GM12878 (cell line): ENCODE measurements around the gene GRK5. TPM values are rescaled to one million over a fixed set of nuclear protein-coding genes. Genes with fewer than 3 reads are reported as not detected.

Experiments
- ATAC-seq: fragments of 200-7000 bp; cut with Tn5 transposase; 3 replicates; pipeline ENCODE4 v1.9.1; 2020; ENCODE audit warnings: mild to moderate bottlenecking, moderate library complexity
- BruUV-seq: library from RNA; stranded (reverse); fragments of 400-500 nt; replicated peaks from 2 replicates; lab custom pipeline; 2021; lab: Mats Ljungman, UMichigan
- CTCF ChIA-PET: fragments of 300-600 bp; sonication (Branson Sonifier 250); formaldehyde crosslinking; extraction: SDS; loops from one replicate; lab custom pipeline; 2021; ENCODE audit warnings: inconsistent platforms; lab: Yijun Ruan, JAX
- POLR2A ChIA-PET: fragments of 350-600 bp; formaldehyde crosslinking; extraction: SDS; loops from one replicate; lab custom pipeline; 2021; ENCODE audit warnings: inconsistent platforms; lab: Charles Lee
- RAD21 ChIA-PET: fragments of 300-600 bp; sonication (Branson Sonifier 250); formaldehyde crosslinking; loops from one replicate; lab custom pipeline; 2023; ENCODE audit warnings: antibody characterized with exemption; ENCODE audit not compliant: unreplicated experiment; lab: Charles Lee
- SMC1A ChIA-PET: fragments of 300-600 bp; sonication (Branson Sonifier 250); formaldehyde crosslinking; loops from one replicate; lab custom pipeline; 2023; ENCODE audit not compliant: unreplicated experiment, uncharacterized antibody; lab: Charles Lee
- DNase-seq: peaks from one replicate; pipeline ENCODE4 v3.0.0-alpha.2; 2011; ENCODE audit warnings: low read depth, low spot score
- FAIRE-seq: peaks from 3 replicates; lab custom pipeline; 2011; peaks lifted over from hg19 to GRCh38; lab: Jason Lieb, UNC
- H2AFZ ChIP-seq: 2 replicates; pipeline ENCODE4 v1.6.0; 2011; ENCODE audit warnings: low read depth, low read length, control low read depth; ENCODE audit not compliant: control insufficient read depth
- H3K27ac ChIP-seq: 2 replicates; pipeline ENCODE4 v1.5.1; 2011; ENCODE audit warnings: control low read depth; ENCODE audit not compliant: control insufficient read depth, insufficient read depth
- H3K27me3 ChIP-seq, 2 experiments: replicated peaks in 1 of 2; 2 replicates each; pipeline versions ENCODE4 v1.6.0 to v1.6.1; 2011; ENCODE audit warnings: low read length in 1 of 2; ENCODE audit not compliant: control insufficient read depth in 2 of 2, insufficient read depth in 2 of 2
- H3K36me3 ChIP-seq, 2 experiments: 2 replicates each; pipeline ENCODE4 v1.5.1; 2011; ENCODE audit warnings: low read length in 1 of 2; ENCODE audit not compliant: control insufficient read depth in 2 of 2, insufficient read depth in 2 of 2
- H3K4me1 ChIP-seq: 2 replicates; pipeline ENCODE4 v1.6.1; 2011; ENCODE audit warnings: mild to moderate bottlenecking, low read length, moderate library complexity, mixed read lengths; ENCODE audit not compliant: control insufficient read depth, insufficient read depth
- H3K4me2 ChIP-seq: 2 replicates; pipeline ENCODE4 v1.6.0; 2011; ENCODE audit warnings: control low read depth; ENCODE audit not compliant: control insufficient read depth, insufficient read depth
- H3K4me3 ChIP-seq: fragments of 200-600 bp; sonication (generic); 2 replicates; pipeline ENCODE4 v1.5.1; 2016
- H3K79me2 ChIP-seq: 2 replicates; pipeline ENCODE4 v1.6.0; 2011; ENCODE audit warnings: low read length; ENCODE audit not compliant: control insufficient read depth, insufficient read depth
- H3K9ac ChIP-seq: 2 replicates; pipeline ENCODE4 v1.8.0; 2011; ENCODE audit warnings: low read length, control low read depth, mixed read lengths; ENCODE audit not compliant: control insufficient read depth, insufficient read depth
- H3K9me3 ChIP-seq: replicated peaks from 3 replicates; pipeline ENCODE4 v1.5.1; 2011; ENCODE audit warnings: mild to moderate bottlenecking, low read length; ENCODE audit not compliant: control insufficient read depth, insufficient read depth
- H4K20me1 ChIP-seq: 2 replicates; pipeline ENCODE4 v1.6.0; 2011; ENCODE audit not compliant: control insufficient read depth, insufficient read depth
- ATF7 ChIP-seq: fragments of 450-650 bp; IDR thresholded peaks from 2 replicates; pipeline ENCODE4 v1.6.1; 2016; ENCODE audit warnings: low read depth, mild to moderate bottlenecking
- E2F4 ChIP-seq: IDR thresholded peaks from 2 replicates; pipeline ENCODE4 v1.6.1; 2012; ENCODE audit warnings: low read depth, low read length, improper control_type of control experiment
- GATAD2B ChIP-seq: fragments of 450-650 bp; conservative IDR thresholded peaks from 2 replicates; pipeline ENCODE4 v1.6.1; 2017; ENCODE audit warnings: low read depth, mild to moderate bottlenecking, moderate library complexity
- HDAC6 ChIP-seq: fragments of 200-600 bp; sonication (generic); IDR thresholded peaks from one replicate; pipeline ENCODE4 v1.8.0; 2017; ENCODE audit warnings: antibody characterized with exemption; ENCODE audit not compliant: unreplicated experiment
- IKZF2 ChIP-seq, 2 experiments: fragments of 450-650 bp; IDR thresholded peaks; 2 replicates each; pipeline ENCODE4 v1.6.1; 2017; ENCODE audit warnings: mild to moderate bottlenecking in 2 of 2, moderate library complexity in 2 of 2
- MYB ChIP-seq: fragments of 150-350 bp; IDR thresholded peaks from 2 replicates; pipeline ENCODE4 v1.6.1; 2014; ENCODE audit warnings: mild to moderate bottlenecking, low read depth, low read length, borderline replicate concordance
- PAX5 ChIP-seq: IDR thresholded peaks from 2 replicates; pipeline ENCODE4 v1.6.1; 2011; ENCODE audit warnings: low read depth, low read length, borderline replicate concordance
- PKNOX1 ChIP-seq: fragments of 450-650 bp; IDR thresholded peaks from 2 replicates; pipeline ENCODE4 v1.6.1; 2016; ENCODE audit warnings: mild to moderate bottlenecking
- SKIL ChIP-seq: fragments of 450-650 bp; IDR thresholded peaks from 2 replicates; pipeline ENCODE4 v1.6.1; 2017; ENCODE audit warnings: mild to moderate bottlenecking, low read depth, inconsistent platforms; ENCODE audit not compliant: poor library complexity, severe bottlenecking
- SMAD5 ChIP-seq: IDR thresholded peaks from 2 replicates; pipeline ENCODE4 v1.6.1; 2016; ENCODE audit warnings: antibody characterized with exemption, low read depth
- TCF12 ChIP-seq: IDR thresholded peaks from 2 replicates; pipeline ENCODE4 v1.6.1; 2011; ENCODE audit warnings: low read depth, mild to moderate bottlenecking, low read length
- TCF7 ChIP-seq: IDR thresholded peaks from 2 replicates; pipeline ENCODE4 v1.6.1; 2014; ENCODE audit warnings: antibody characterized with exemption, borderline replicate concordance
- ZZZ3 ChIP-seq: IDR thresholded peaks from 2 replicates; pipeline ENCODE4 v1.6.1; 2011; ENCODE audit warnings: low read depth; ENCODE audit not compliant: control insufficient read depth, insufficient read length
- WGBS: methylation state at CpG from one replicate; pipeline ENCODE4 v1.1.6; 2016; ENCODE audit warnings: low lambda C conversion rate; ENCODE audit not compliant: insufficient replicate concordance, insufficient coverage; ENCODE audit errors: missing lambda C conversion rate; 5-methylcytosine and 5-hydroxymethylcytosine counted together
- in situ Hi-C: fragments of 300-500 bp; cut with MboI; formaldehyde crosslinking; loops from 9 replicates; pipeline ENCODE4 v1.14.3; 2018; ENCODE audit warnings: mixed read lengths
- intact Hi-C: fragments of 100-400 bp; cut with micrococcal nuclease; formaldehyde crosslinking; loops from one replicate; pipeline ENCODE4 v1.14.2; 2022; ENCODE audit not compliant: unreplicated experiment
- polyA plus RNA-seq, 11 experiments: library from polyadenylated mRNA; depleted of rRNA in 4 of 11; unstranded in 6 of 11; stranded (reverse) in 5 of 11; fragments of >200 nt; fragmentation: Nextera tagmentation in 4 of 11; fragmentation: Illumina TruSeq in 1 of 11; extraction: Ambion mirVana in 4 of 11; extraction: Trizol in 1 of 11; gene quantifications; 1 replicate in 1 of 11; 2 replicates in 10 of 11; pipeline versions ENCODE4 v1.2.1 to v1.2.3, GENCODE V29; 2011 to 2016; ENCODE audit warnings: inconsistent platforms in 2 of 11, missing spikeins in 2 of 11, low read depth in 1 of 11
- total RNA-seq, 4 experiments: library from RNA; depleted of rRNA in 3 of 4; stranded (reverse); fragments of >200 nt in 3 of 4; fragmentation: Illumina TruSeq in 1 of 4; extraction: Trizol in 1 of 4; gene quantifications; 2 replicates each; pipeline versions ENCODE4 v1.2.1 to v1.2.3, GENCODE V29; 2013 to 2021
- TF ChIP-seq, protein P1 (sequence below): fragments of 450-650 bp; formaldehyde crosslinking; IDR thresholded peaks from 2 replicates; pipeline ENCODE4 v1.4.0; 2022; ENCODE audit warnings: mild to moderate bottlenecking, moderate library complexity

Gene GRK5
- total and polyA plus RNA-seq, 10 of the 15 experiments (the other 5 are each of a cell fraction or from before 2014, with no cell fraction given), result 0.11 to 22.1 (median 10.0) TPM

GRCh38 chr10:119337223-119337622, 129.9 kb downstream of the GRK5 start:
- BruUV-seq, result no TSS peak
- no peaks in the 10 kb centered on the region for H3K27me3 ChIP-seq
- RAD21 ChIA-PET, result interaction anchor here (1.4 kb wide), 1 partner anchor 131 kb away, joined by 3 read pairs; no protein-coding TSS in a partner anchor
- TF ChIP-seq PAX5, result no peak
- TF ChIP-seq TCF12, result no peak
- TF ChIP-seq, protein P1, sequence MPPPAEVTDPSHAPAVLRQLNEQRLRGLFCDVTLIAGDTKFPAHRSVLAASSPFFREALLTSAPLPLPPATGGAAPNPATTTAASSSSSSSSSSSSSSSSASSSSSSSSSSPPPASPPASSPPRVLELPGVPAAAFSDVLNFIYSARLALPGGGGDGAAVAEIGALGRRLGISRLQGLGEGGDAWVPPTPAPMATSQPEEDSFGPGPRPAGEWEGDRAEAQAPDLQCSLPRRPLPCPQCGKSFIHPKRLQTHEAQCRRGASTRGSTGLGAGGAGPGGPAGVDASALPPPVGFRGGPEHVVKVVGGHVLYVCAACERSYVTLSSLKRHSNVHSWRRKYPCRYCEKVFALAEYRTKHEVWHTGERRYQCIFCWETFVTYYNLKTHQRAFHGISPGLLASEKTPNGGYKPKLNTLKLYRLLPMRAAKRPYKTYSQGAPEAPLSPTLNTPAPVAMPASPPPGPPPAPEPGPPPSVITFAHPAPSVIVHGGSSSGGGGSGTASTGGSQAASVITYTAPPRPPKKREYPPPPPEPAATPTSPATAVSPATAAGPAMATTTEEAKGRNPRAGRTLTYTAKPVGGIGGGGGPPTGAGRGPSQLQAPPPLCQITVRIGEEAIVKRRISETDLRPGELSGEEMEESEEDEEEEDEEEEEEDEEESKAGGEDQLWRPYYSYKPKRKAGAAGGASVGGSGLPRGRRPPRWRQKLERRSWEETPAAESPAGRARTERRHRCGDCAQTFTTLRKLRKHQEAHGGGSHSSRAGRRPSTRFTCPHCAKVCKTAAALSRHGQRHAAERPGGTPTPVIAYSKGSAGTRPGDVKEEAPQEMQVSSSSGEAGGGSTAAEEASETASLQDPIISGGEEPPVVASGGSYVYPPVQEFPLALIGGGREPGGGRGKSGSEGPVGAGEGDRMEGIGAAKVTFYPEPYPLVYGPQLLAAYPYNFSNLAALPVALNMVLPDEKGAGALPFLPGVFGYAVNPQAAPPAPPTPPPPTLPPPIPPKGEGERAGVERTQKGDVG, result no peak
- TF ChIP-seq HDAC6, result no peak
- no peak for TF ChIP-seq ATF7
- no peak for TF ChIP-seq TCF7
- no peak for TF ChIP-seq E2F4
- TF ChIP-seq IKZF2 (IDR thresholded peaks at IDR 0.05), result no peak
- TF ChIP-seq MYB, result no peak
- no peak for TF ChIP-seq ZZZ3
- no peak for TF ChIP-seq GATAD2B
- no peak for TF ChIP-seq SMAD5
- TF ChIP-seq SKIL, result no peak
- TF ChIP-seq PKNOX1, result no peak
- H3K27ac ChIP-seq, result no peak overlapping the region
- DNase-seq (no peak), ATAC-seq (no peak), FAIRE-seq (no peak)
- H3K79me2 ChIP-seq, result no peaks in the 10 kb centered on the region
- SMC1A ChIA-PET, result no interaction called here
- H3K4me2 ChIP-seq, result no peak overlapping the region
- peaks cover 6 to 8% of the 10 kb centered on the region in 2 experiments for H3K36me3 ChIP-seq
- H3K9ac ChIP-seq, result no peak overlapping the region
- H3K9me3 ChIP-seq, result no peaks in the 10 kb centered on the region
- no peak overlapping the region for H2AFZ ChIP-seq
- POLR2A ChIA-PET, result no interaction called here
- H4K20me1 ChIP-seq, result no peaks in the 10 kb centered on the region
- 63% methylated on average over 4 of the region's 4 CpGs for WGBS
- H3K4me1 ChIP-seq, result no peaks in the 10 kb centered on the region
- intact Hi-C loops (no loop called here), in situ Hi-C loops (no loop called here)
- H3K4me3 ChIP-seq, result no peak overlapping the region
- CTCF ChIA-PET, result no interaction called here
